Measurements from ENCODE around the gene SCN4A.

Gene SCN4A

DNA sequence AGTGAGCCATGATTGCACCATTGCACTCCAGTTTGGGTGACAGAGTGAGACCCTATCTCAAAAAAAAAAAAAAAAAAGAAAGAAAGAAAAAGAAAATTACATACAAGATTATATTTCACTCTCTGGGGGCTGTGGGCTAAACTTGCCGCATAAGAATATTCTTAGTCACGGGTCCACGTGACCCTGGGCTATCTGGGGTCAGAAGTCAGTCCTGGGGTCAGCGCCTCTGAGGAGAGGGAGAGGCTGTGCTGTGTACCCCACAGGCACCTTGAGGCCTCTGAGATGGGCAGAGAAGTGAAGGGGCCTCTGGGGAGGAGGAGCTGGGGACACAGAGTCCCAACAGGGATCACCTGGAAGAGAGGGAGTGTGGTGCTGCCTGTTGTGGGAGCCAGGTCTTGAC, 34.8 kb downstream of the SCN4A start:
- TF ChIP-seq, protein P1, sequence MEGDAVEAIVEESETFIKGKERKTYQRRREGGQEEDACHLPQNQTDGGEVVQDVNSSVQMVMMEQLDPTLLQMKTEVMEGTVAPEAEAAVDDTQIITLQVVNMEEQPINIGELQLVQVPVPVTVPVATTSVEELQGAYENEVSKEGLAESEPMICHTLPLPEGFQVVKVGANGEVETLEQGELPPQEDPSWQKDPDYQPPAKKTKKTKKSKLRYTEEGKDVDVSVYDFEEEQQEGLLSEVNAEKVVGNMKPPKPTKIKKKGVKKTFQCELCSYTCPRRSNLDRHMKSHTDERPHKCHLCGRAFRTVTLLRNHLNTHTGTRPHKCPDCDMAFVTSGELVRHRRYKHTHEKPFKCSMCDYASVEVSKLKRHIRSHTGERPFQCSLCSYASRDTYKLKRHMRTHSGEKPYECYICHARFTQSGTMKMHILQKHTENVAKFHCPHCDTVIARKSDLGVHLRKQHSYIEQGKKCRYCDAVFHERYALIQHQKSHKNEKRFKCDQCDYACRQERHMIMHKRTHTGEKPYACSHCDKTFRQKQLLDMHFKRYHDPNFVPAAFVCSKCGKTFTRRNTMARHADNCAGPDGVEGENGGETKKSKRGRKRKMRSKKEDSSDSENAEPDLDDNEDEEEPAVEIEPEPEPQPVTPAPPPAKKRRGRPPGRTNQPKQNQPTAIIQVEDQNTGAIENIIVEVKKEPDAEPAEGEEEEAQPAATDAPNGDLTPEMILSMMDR (conservative IDR thresholded peaks at IDR 0.05; ENCODE audit: low read depth, low read length), result no peak
- no peak overlapping the region for H3K4me3 ChIP-seq (ENCODE audit: low read length)
- no peak for DNase-seq (ENCODE audit: low read depth)

DNA sequence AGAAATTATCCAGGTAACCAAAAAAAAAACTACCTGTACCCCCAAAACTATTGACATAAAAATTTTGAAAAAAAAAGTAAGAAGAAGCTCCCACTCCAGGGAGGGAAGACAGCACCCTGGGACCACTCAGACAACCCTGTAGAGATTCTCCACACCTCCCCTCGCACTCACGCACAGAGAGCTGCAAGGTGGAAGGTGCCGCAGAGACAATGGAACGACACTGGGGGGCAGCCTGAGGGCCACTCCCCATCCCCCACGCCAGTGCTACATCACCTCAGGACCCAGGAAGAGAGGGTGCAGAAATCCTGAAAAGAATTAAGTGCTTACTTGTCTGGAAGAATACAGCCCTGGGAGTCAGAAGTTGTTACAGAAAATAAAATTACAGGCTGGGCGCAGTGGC, 35.4 kb downstream of the SCN4A start:
- no peak overlapping the region for H3K4me3 ChIP-seq (ENCODE audit: low read length)
- TF ChIP-seq, protein P1 (conservative IDR thresholded peaks at IDR 0.05; ENCODE audit: low read depth, low read length), result no peak
- no peak for DNase-seq (ENCODE audit: low read depth)

DNA sequence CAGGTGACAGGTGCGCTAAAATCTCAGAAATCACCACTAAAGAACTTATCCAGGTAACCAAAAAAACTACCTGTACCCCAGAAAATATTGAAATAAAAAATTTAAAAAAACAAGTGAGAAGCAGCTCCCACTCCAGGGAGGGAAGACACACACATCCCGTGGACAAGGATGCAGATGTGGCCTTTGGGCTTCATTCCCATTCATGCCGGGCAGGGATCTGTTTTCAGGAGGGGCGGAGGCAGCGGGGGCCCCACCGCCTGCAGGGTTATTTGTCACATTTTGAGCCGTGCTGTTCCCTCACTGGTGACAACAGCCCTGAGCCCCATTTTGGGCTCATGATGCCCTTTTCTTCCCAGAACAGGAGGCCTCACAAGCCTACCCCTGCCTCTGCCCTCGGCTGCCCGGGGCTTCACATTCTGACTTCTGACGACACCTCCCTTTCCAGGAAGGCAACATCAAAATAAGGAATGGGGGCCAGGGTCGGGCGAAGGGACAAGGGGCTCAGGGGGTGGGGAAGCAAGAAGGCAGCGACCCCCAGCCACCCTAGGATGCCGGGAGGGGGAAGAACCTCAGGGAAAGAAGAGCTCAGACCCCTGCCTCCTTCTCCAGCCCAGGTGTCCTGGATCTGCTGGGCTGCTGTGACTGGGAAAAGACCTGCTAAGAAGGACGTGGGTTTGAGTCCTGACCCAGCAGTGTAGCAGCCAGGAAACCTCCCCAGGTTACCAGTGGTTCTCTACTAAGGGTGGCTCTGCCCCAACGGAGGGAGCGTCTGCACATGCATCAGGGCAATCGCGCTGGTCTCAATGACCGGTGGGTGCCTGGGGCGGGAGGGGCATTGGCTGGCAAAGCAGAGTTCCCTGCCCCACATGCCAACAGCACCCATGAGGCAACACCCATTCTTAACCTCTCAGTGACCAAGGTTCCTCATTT, 38.3 kb downstream of the SCN4A start:
- H3K4me3 ChIP-seq (ENCODE audit: low read length), result no peak overlapping the region
- TF ChIP-seq, protein P1 (conservative IDR thresholded peaks at IDR 0.05; ENCODE audit: low read depth, low read length), result no peak
- no peak for DNase-seq (ENCODE audit: low read depth)

DNA sequence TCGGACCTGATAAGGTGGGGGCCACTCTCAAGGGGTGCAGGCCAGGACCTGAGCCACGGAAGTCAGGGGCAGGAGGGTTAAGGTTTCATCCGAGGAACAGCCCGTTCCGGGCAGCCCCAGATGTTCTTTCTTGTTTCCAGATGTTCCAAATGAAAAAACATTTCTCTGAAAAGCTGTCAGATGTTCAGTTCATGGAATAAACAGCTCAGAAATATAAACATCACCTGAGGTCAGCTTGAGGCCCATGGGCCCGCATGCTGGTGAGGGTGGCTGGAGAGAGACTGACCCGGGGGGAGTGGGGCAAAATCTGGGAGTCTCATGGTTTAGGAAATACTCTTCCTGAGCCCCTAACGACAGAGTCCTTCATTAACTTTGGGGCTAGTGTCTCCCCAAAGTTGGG, 39.1 kb downstream of the SCN4A start:
- H3K4me3 ChIP-seq (ENCODE audit: low read length), result no peak overlapping the region
- TF ChIP-seq, protein P1 (conservative IDR thresholded peaks at IDR 0.05; ENCODE audit: low read depth, low read length), result no peak
- DNase-seq (ENCODE audit: low read depth), result no peak

DNA sequence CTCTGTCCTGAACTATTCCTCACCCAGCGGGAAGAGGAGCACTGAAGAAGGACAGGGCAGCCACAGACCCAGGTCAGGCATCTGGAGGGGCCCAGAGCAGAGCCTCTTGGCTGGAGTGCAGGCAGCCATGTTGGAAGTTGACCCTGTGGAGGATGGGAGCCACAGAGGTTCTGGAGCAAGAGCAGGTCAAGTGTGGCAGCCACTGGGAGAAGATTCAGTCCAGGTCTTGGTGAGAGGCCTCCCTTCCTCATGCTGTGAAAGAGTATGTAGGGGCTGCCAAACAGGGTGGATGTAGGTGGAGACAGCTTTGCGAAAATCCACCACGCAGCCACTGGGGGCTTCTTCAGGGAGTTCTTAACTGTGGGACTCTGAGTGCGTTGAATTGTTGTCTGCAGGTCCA, 40.0 kb downstream of the SCN4A start:
- no peak for DNase-seq (ENCODE audit: low read depth)
- TF ChIP-seq, protein P1 (conservative IDR thresholded peaks at IDR 0.05; ENCODE audit: low read depth, low read length), result no peak
- no peak overlapping the region for H3K4me3 ChIP-seq (ENCODE audit: low read length)

DNA sequence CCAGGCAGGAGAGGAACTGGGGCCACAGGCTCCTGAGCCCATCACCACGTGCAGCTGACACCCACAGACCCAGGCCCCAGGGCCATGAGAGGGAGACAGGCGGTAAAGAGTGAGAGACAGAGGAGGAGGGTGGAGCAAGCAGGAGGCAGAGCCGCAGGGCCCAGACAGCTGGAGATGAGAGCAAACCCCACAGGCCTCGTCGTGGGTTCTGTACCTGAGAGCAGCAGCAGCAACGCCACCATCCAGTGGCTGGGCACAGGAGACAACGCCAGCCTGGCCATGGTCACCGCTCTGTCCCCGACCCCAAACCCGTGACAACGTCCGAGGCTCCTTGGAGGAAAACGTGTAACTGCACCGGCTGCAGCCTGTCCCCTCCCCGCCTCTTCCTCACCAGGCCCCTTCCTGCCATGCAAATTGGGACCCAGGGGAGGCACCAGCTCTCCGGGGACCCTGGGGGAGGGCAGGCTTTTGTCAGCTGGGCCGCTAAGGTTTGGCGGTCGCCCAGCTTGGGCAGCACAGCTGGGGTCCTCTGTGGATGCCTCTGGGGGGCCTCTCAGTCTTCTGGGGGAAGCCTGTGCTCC, 40.6 kb downstream of the SCN4A start, which contains the start of gene CD79B:
Gene CD79B, minus strand, starts transcription at position 351 of the 581 bp plus-strand sequence. Its CDS starts 70 bp downstream, at position 281.
- TF ChIP-seq, protein P1 (conservative IDR thresholded peaks at IDR 0.05; ENCODE audit: low read depth, low read length), result no peak
- no peak for DNase-seq (ENCODE audit: low read depth)
- no peak within 1 kb of the TSS for H3K4me3 ChIP-seq (ENCODE audit: low read length)
